GM18861 (cell line): ENCODE measurements around the gene CTF1.
"Not testable (repeated sequence)": the region's sequence is repeated elsewhere in the genome, so short reads cannot be mapped to it uniquely, and the experiment has no call there.

Source experiments
- ATAC-seq: cut with Tn5 transposase; IDR thresholded peaks from one replicate; pipeline ENCODE4 v1.9.1; 2021; ENCODE audit not compliant: unreplicated experiment

CTF1 gene, protein sequence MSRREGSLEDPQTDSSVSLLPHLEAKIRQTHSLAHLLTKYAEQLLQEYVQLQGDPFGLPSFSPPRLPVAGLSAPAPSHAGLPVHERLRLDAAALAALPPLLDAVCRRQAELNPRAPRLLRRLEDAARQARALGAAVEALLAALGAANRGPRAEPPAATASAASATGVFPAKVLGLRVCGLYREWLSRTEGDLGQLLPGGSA

GRCh38 chr16:30896261-30896888 is at the start of gene CTF1:
TSS of gene CTF1 (plus strand) at chr16:30896614. CDS start at chr16:30896644, 30 bp downstream.
- no peak for ATAC-seq

GRCh38 chr16:30846649-30847402 is 49.6 kb upstream of the CTF1 start:
- no peak for ATAC-seq

- ATAC-seq, result no peak
Measured at GRCh38 chr16:30850246-30850645, 46.2 kb upstream of the CTF1 start.

GRCh38 chr16:30853758-30854157 is 42.7 kb upstream of the CTF1 start:
- no peak for ATAC-seq

DNA sequence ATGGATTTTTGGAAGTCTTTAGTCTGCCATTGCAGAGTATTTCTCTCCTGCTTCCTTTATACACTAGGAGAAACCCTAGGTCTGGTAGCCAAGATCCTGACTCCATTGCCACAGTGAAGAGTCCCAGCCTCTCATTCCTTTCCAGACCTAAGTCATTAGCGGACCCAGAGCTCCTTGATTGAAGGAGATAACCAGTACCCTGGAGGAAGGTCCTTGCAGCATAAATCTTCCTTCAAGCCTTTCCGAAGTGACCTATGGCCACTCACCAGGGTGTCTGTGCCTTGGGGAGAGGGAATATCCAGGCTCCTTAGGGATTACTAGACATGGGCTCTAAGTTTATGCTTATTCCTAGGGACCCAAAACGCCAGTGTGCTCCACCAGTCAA is 38.3 kb upstream of the CTF1 start:
- ATAC-seq, result no peak

GRCh38 chr16:30858829-30859423 is 37.5 kb upstream of the CTF1 start:
- no peak for ATAC-seq

GRCh38 chr16:30860729-30861128 is 35.7 kb upstream of the CTF1 start:
- ATAC-seq, result not testable (repeated sequence)

DNA sequence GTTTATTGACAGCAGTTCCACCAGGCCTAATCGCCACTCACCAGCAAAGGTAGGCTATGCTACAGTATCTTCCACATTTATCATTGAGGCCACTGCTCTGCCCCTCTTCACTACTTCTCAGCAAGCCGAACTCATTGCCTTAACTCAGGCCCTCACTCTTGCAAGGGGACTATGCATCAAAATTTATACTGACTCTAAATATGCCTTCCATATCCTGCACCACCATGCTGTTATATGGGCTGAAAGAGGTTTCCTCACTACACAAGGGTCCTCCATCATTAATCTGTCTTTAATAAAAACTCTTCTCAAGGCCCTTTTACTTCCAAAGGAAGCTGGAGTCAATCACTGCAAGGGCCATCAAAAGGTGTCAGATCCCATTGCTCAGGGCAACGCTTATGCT is 33.2 kb upstream of the CTF1 start:
- not testable (repeated sequence) for ATAC-seq

- no peak for ATAC-seq
Measured at GRCh38 chr16:30866031-30866430, 30.4 kb upstream of the CTF1 start.

DNA sequence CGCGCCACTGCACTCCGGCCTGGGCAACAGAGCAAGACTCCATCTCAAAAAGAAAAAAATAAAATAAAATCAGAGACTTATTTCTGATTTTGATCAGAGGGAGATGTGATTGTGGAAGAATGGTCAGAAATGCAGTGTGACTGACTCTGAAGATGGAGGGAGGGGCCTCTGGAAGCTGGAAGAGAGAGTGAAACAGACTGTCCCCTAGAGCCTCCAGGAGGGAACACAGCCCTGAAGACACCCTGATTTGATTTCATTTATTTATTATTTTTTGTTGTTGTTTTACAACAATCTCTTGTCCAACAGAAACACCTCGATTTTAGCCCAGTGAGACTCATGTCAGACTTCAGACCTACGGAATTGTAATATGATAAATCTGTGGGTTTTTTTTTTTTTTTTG is 28.7 kb upstream of the CTF1 start:
- no peak for ATAC-seq

- ATAC-seq, result no peak
Measured at GRCh38 chr16:30870904-30871303, 25.5 kb upstream of the CTF1 start.

DNA sequence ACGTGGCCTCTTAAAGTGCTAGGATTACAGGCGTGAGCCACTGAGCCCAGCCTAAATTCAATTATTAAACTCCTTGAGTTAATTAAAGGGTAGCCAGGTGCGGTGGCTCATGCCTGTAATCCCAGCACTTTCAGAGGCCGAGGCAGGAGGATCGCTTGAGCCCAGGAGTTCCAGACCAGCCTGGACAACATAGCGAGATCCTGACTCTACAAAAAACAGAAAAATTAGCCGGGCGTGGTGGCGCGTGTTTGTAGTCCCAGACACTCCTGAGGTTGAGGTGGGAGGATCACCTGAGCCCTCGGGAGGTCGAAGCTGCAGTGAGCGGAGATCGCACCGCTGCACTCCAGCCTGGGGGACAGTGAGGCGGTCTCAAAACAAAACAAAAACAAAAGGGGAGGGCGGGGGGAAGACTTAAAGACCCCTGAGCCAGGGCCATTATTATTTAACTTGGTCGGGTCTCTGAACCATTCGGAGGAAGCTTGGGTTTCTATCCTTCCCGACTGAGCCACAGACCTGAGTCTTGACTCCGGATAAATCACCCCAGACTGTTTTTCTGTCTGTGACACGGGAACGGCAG is 22.1 kb upstream of the CTF1 start:
- ATAC-seq, result no peak

GRCh38 chr16:30874821-30875717 is 21.3 kb upstream of the CTF1 start:
- peak; percentile 70 for ATAC-seq

- no peak for ATAC-seq
Measured at GRCh38 chr16:30875871-30876801, 20.3 kb upstream of the CTF1 start.

GRCh38 chr16:30876867-30877266 is 19.5 kb upstream of the CTF1 start:
- ATAC-seq, result no peak

DNA sequence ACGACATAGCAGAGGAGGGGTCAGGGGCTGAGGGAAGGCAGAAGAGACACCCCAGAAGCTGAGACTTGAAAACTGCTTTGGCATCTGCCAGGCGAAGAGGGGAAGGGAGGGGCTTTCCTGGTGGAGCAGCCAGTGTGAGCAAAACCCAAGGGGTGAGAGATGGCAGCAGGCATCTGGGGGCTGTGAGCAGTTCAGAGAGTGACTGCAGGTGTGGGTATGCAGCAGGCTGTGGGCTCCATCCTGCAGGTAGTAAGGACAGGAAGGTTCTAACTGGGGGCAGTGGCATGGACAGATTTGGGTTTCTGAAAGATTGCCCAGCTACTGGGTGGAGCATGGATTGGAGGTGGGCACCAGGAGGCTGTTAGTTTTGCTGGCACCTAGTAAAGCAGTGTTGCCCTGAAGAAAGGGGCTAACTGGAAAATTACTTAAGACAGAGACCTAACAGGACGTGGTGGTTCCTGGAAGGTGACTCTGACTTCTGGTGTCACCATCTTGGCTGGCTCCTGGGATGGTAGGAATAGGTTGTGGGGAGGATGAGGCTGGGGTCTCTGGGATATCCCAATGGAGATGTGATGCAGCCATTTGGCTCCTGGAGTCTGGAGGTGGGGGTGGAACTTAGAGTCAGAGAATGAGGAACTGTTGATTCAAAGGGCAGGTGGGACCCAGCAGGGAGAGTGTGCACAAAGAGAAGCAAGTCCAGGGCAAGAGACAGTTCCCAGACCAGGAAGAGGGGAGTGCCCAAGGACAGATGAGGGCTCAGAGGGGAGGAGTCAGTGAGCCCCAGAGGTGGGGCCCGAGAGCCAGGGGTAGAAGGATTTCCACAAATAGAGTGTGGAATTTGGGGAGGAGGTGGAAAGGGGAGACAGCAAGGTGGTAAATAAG is 13.7 kb upstream of the CTF1 start:
- ATAC-seq, result no peak

DNA sequence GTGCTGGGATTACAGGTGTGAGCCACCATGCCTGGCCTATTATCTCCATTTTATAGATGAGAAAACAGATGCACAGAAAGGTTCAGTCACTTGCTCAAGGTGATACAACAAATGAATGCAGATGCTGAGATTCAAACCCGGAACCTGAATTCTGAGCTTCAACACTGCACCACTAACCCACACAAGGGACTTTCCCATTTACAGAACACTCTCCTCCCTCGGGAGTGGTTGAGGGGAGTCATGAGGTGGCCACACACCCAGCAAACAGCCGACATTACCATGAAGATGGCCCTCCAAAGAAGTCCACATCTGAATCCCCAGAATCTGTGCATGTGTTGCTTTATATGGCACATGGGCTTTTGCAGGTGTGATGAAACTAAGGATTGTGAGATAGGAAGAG is 11.7 kb upstream of the CTF1 start:
- ATAC-seq, result no peak

GRCh38 chr16:30885196-30885595 is 11.2 kb upstream of the CTF1 start:
- no peak for ATAC-seq
